WTC11 (cell line): Measurements from ENCODE around the gene LRP11.

Experiments used
- E2F1 ChIP-seq: sonication (generic); formaldehyde crosslinking; IDR thresholded peaks from 2 replicates; pipeline ENCODE4 v1.8.0; 2022; ENCODE audit warnings: mild to moderate bottlenecking, missing genetic modification reagents
- FOXP1 ChIP-seq: sonication (generic); formaldehyde crosslinking; IDR thresholded peaks from 2 replicates; pipeline ENCODE4 v1.8.0; 2022; ENCODE audit warnings: missing genetic modification reagents, mild to moderate bottlenecking, moderate library complexity, borderline replicate concordance
- JUN ChIP-seq: sonication (generic); formaldehyde crosslinking; IDR thresholded peaks from 2 replicates; pipeline ENCODE4 v1.8.0; 2023; ENCODE audit warnings: mild to moderate bottlenecking, missing genetic modification reagents
- RELA ChIP-seq: sonication (generic); formaldehyde crosslinking; IDR thresholded peaks from 2 replicates; pipeline ENCODE4 v1.8.1; 2022; ENCODE audit warnings: missing genetic modification reagents, mild to moderate bottlenecking, borderline replicate concordance
- TF ChIP-seq, protein P1 (sequence below): fragments of 200-600 bp; IDR thresholded peaks from 2 replicates; pipeline ENCODE4 v1.8.0; 2022; ENCODE audit warnings: antibody characterized with exemption
- TF ChIP-seq, protein P2 (sequence below): fragments of 250-450 bp; sonication (Bioruptor Pico); IDR thresholded peaks from 2 replicates; pipeline ENCODE4 v1.9.0; 2021; ENCODE audit warnings: mild to moderate bottlenecking, borderline replicate concordance
- TF ChIP-seq, protein P3 (sequence below): sonication (generic); formaldehyde crosslinking; IDR thresholded peaks from 2 replicates; pipeline ENCODE4 v1.8.0; 2022; ENCODE audit warnings: mild to moderate bottlenecking, missing genetic modification reagents

DNA sequence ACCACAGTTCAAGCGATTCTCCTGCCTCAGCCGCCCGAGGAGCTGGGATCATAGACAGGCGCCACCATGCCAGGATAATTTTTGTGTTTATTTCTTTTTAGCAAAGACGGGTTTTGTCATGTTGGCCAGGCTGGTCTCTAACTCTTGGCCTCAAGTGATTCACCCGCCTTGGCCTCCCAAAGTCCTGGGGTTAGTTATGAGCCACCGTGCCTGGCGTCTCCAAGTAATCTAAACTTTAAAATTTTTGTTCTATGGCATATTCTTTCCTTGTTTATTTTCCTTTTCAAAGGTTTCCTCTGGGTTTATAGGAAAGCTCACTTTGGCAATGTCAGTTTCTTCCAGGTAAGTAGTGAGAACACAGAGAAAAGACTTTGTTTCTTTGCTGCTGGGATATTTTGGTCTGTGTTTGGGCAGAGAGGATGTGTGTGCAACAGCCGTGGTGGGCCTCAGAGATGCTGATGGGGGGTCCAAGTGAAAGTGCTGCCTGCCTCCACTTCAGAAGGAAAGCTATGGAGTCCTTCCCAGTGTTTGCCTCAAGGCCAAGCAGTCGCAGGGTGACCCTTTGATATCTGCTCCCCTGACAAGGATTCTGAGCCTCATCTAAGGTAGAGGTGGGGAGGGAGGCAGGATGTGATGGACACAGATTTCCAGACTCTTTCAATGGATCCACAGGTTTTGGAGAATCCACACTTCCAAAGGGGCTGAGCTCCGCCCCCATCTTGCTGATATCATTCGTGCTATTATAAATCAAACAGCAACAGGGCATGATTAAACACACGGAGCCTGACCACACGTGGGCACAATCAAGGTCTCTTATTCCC lies 2.3 kb downstream of the LRP11 start:
- TF ChIP-seq RELA (CRISPR knock-in tag), result no peak
- TF ChIP-seq, protein P1, sequence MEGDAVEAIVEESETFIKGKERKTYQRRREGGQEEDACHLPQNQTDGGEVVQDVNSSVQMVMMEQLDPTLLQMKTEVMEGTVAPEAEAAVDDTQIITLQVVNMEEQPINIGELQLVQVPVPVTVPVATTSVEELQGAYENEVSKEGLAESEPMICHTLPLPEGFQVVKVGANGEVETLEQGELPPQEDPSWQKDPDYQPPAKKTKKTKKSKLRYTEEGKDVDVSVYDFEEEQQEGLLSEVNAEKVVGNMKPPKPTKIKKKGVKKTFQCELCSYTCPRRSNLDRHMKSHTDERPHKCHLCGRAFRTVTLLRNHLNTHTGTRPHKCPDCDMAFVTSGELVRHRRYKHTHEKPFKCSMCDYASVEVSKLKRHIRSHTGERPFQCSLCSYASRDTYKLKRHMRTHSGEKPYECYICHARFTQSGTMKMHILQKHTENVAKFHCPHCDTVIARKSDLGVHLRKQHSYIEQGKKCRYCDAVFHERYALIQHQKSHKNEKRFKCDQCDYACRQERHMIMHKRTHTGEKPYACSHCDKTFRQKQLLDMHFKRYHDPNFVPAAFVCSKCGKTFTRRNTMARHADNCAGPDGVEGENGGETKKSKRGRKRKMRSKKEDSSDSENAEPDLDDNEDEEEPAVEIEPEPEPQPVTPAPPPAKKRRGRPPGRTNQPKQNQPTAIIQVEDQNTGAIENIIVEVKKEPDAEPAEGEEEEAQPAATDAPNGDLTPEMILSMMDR, result no peak
- no peak for TF ChIP-seq FOXP1
- no peak for TF ChIP-seq E2F1 (CRISPR knock-in tag)
- TF ChIP-seq, protein P2, sequence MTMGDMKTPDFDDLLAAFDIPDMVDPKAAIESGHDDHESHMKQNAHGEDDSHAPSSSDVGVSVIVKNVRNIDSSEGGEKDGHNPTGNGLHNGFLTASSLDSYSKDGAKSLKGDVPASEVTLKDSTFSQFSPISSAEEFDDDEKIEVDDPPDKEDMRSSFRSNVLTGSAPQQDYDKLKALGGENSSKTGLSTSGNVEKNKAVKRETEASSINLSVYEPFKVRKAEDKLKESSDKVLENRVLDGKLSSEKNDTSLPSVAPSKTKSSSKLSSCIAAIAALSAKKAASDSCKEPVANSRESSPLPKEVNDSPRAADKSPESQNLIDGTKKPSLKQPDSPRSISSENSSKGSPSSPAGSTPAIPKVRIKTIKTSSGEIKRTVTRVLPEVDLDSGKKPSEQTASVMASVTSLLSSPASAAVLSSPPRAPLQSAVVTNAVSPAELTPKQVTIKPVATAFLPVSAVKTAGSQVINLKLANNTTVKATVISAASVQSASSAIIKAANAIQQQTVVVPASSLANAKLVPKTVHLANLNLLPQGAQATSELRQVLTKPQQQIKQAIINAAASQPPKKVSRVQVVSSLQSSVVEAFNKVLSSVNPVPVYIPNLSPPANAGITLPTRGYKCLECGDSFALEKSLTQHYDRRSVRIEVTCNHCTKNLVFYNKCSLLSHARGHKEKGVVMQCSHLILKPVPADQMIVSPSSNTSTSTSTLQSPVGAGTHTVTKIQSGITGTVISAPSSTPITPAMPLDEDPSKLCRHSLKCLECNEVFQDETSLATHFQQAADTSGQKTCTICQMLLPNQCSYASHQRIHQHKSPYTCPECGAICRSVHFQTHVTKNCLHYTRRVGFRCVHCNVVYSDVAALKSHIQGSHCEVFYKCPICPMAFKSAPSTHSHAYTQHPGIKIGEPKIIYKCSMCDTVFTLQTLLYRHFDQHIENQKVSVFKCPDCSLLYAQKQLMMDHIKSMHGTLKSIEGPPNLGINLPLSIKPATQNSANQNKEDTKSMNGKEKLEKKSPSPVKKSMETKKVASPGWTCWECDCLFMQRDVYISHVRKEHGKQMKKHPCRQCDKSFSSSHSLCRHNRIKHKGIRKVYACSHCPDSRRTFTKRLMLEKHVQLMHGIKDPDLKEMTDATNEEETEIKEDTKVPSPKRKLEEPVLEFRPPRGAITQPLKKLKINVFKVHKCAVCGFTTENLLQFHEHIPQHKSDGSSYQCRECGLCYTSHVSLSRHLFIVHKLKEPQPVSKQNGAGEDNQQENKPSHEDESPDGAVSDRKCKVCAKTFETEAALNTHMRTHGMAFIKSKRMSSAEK, result no peak
- TF ChIP-seq, protein P3, sequence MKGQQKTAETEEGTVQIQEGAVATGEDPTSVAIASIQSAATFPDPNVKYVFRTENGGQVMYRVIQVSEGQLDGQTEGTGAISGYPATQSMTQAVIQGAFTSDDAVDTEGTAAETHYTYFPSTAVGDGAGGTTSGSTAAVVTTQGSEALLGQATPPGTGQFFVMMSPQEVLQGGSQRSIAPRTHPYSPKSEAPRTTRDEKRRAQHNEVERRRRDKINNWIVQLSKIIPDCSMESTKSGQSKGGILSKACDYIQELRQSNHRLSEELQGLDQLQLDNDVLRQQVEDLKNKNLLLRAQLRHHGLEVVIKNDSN, result no peak
- no peak for TF ChIP-seq JUN (CRISPR knock-in tag)
